Superior temporal gyrus (tissue), 1 donor: ENCODE data around the gene ISG20.
"Not testable (repeated sequence)": the region's sequence is repeated elsewhere in the genome, so short reads cannot be mapped to it uniquely, and the experiment has no call there.

Experiments used
- DNase-seq: peaks from one replicate; pipeline ENCODE4 v3.0.0-alpha.2; 2016; ENCODE audit errors: extremely low spot score

ISG20 gene

DNA sequence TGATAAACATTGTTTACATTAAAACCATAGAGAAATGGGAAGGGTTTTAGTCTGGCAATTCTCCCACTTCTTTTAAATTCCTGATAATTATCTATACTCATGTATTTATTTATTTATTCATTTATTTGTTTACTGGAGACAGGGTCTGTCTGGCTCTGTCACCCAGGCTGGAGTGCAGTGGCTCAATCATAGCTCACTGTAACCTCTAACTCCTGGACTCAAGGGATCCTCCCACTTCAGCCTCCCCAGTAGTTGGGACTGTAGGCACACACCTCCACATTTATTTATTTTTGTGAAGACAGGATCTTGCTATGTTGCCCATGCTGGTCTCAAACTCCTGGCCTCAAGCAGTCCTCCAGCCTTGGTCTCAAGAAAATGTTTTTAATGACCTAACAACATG lies 20.1 kb upstream of the ISG20 start:
- no peak for DNase-seq

DNA sequence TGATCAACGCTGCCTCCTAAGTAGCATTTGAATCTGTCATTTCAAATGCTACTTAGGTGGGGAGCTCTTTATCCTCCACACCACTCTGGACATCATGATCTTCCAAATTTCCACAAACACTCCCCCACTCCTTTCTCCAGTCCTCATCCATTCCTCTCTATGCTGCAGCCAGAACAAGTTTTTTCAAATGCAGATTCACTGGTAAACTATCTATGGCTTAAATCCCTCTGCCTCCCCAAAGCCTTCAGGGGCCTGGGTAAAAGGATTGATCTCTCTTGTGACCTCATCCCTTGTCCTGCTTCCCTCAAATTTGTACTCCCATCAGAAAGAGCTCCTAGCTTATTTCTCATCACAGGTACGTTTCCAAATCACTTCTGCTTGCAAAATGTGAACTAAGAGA lies 19.0 kb upstream of the ISG20 start:
- DNase-seq = no peak

DNA sequence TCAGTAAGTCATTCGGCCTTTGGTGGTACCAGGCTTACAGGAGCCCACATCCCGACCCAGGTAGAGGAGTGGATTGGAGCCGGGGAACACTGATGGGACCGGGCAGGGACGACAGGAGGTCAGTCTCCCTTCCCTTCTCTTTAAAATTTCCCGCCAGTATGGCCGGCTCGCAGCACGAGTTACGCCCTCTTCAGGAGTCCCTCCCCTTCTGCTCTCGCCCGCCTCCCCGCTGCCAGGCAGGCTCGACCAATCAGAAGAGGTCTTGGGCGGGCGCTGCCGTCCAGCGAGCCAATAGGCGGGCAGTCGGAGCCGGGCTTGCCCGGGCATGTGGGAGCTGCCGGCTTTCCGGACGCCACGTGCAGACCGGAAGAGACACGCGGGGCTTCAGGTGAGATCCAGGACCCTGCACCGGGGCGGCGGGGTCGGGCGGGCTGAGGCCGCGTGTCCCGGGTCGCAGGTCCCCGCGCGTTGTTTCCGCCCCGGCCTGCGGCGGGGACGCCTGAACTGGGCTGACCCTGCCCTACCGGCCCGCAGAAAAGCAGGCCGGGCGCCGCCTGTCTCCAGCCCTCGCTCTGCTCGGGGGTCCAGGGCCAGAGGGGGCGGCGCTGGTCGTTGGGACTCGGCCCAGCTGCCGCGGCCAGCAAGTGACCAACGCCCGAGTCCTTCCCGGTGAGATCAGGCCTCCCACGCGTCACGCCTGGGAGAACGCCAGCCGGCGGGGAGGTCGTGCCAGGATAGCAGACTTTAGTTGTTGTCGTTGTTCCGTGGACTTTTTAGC lies 17.6 kb upstream of the ISG20 start, which contains the start of gene AEN:
AEN (plus strand) TSS at position 346 of the 778 bp plus-strand sequence. CDS start 4,870 bp downstream, outside the sequence.
- peak; percentile 97 for DNase-seq

DNA sequence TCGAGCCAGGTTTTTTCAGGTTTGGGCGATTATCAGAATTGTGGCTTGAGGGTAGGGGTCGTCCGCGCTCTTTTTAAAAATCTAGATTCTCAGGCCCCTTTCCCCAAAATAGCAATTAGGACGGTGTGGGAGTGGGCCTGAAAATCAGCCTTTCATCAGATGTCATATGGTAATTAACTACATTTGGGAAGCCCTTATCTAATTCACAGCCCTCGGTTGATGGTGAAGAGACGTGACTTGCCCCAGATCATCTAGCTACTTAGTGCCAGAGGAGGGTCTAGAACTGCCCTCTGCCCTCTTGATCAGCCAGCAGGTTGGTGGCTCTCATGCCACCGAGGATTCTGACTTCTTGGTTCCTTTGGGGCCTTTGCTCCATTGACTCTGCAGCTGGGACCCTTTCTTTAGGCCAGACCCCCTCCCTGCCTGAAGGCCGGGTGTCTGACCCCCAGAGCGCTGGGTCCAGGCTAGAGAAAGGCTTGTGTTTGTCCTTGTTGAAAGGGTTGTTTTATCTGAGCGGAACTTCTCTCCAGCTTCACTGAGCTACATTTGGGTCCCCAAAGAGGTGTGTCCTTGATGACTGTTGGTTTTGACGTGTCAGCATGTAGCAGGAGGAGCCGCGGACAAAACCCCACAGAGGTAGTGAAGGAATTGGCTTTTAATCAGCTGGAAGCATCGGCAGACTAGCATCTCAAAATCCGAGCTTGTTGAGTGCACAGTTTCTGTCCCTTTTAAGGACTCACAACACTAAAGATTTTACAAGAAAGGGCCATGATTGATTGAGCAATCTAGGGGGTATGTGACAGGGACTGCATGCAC lies 16.8 kb upstream of the ISG20 start:
- DNase-seq = no peak

DNA sequence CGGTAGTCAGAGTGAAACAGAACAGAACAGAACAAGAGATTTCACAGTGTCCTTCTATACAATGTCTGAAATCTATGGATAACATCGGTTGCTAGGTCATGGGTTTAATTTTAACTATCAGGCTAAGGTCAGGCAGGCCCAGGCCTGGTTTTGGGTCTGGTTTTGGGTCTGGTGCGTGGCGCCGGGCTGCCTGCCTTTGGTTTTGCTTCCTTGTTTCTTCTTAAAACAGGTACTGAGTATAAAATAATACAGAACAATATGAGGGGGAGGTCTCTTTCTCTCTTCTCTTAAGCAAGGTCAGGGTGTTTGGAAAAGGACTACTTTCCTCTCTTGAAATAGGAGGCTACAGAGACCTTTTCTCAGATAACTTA lies 16.2 kb upstream of the ISG20 start:
- no peak for DNase-seq

DNA sequence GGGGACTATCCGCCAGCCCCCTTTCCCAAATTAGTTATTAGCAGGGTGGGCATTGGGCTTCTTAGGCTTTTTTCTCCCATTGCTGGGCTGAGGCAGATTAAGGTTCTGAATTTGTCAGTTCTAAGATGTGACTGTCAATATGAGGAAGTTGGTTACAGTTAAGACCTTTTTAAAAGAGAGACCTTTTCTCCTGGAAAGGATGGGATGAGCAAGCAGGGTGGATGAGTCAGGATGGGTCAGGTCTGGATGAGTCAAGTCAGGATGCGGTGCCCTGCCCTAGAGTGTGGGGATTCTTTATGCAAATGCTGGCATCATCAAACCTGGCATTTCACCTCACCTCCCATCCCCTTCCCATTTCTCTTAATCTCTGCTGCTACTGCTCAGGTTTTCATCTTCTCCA lies 15.8 kb upstream of the ISG20 start:
- no peak for DNase-seq

DNA sequence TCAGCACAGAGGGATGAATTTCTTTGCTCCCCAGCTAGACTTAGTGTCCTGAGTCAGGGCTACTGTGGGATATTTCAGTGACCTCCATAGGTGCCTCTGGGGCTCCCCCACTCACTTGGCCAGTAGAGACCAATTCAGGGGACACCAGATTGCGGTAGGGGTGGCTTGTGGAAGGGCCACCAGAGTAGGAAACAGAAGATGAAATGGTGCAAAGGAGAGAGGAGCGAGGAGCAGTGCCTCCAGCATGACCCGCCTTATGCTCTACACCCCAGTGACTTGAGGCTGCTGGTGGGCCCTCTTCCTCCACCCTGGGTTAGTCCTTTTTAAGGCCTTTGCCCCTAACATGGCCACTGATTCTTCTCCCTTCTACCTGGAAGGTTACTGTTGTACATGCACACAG lies 15.2 kb upstream of the ISG20 start:
- DNase-seq = no peak

DNA sequence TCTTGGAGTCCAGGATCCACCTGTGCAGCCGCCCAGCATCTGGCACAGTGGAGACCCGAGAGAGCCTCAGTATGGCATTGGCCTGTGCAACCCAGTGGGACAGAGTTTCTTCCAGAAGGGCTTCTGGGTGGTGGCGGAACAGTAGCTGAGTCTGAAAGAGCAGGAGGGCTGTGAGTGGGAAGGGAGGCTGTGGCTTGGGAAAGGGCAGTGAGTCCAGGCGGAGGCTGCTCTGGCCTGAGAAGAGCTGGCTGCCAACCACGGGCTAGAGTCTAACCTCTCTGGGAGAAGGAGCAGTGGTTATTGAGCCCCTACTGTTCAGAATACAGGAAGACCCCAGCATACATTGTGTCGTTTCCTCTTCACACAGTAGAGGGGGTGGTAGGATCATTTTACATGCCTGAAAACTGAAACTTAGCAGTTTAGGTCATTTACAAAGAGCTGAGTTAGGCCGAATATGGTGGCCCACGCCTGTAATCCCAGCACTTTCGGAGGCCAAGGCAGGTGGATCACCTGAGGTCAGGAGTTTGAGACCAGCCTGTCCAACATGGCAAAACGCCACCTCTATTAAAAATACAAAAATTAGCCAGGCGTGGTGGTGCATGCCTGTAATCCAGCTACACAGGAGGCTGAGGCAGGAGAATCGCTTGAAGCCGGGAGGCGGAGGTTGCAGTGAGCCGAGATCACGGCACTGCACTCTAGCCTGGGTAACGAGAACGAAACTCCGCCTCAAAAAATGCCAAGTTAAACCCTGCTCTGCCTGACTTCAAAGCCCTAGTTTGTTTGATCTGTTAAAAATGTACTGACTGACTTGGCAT lies 14.5 kb upstream of the ISG20 start:
- peak; percentile 67 for DNase-seq

DNA sequence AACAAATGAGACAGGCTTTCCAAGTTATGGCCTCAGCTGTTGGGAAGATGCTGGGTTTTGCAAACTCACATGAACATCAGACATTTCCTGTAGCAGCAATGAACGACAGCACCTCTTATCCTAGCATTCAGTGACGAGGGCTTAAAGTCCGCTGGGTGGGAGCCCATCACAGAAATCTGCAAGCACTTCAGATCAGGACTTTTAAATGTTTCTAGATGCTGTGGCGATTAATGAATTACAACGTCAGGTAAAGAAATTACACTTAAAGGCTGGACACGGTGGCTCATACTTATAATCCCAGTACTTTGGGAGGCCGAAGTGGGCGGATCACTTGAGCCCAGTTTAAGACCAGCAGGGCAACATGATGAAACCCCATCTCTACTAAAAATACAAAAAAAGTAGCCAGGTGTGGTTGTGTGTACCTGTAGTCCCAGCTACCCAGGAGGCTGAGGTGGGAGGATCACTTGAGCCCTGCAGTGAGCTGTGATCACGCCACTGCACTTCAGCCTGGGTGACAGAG lies 13.8 kb upstream of the ISG20 start:
- no peak for DNase-seq

DNA sequence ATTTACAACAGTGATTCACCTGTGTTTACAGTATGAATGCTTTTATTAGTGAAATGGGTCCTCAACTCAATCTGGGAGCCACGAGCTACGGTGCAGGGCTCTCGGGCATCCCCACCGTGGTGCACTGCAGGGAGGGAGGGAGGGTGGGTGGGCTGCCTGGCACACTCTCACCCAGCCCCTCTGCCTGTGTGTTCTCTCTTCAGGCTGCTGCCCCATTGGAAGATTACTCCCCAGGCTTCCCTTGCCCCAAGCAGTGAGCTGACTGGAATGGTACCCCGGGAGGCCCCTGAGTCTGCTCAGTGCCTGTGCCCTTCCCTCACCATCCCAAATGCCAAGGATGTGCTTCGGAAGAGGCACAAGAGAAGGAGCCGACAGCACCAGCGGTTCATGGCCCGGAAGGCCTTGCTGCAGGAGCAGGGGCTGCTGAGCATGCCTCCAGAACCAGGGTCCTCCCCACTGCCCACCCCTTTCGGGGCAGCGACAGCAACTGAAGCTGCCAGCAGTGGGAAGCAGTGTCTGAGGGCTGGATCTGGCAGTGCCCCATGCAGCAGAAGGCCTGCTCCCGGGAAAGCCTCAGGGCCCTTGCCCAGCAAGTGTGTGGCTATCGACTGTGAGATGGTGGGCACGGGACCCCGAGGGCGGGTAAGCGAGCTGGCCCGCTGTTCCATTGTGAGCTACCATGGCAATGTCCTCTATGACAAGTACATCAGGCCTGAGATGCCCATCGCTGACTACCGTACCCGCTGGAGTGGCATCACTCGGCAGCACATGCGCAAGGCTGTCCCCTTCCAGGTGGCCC lies 12.7 kb upstream of the ISG20 start:
- DNase-seq = no peak

DNA sequence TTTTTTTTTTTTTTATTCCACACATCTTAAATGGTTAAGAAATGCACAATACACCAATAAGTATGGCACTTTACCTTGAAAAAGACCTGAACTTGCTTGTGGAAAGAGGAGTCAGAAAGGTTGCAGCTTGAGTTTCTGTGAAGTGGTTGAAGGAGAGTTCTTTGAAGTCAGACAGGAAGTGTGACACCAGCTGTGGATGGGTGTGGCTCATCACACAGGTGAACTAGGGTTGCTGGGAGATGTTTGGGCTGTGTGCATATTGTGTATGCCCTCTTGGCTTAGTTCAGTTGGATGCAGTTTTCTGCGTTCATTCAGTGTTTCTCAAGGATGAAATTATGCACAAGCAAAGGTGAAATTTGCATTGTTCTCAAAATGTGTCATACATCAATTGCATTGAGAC lies 11.4 kb upstream of the ISG20 start:
- no peak for DNase-seq

DNA sequence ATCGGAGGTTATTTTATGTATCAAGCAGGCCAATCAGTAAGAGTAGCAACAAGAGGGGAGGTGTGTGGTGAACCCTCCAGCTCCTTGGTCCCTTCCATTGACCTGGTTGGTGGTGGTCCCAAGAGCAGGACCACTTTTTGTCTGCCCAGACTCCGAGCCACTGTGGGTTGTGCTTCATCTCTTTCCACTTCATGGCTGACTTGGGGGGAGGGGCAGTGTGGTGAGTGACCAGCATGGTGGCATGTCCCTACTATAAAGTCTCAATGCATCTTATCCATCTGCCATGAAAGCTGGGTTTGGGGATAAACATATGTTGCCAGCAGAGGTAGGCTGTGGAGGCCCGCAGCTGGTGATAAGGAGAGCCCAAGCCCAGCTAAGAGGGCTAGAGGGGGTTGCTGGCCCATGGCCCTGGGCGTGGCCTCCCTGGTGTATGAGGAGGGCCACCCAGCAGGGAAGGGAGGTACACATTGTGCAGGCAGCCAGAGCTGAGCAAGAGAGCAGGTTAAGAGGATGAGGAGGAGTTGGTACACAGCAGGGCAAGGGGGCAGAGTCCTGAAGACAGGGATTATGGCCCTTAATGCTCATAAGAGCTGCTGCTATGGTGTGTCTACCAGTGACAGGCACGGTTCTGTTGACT lies 10.7 kb upstream of the ISG20 start:
- no peak for DNase-seq

DNA sequence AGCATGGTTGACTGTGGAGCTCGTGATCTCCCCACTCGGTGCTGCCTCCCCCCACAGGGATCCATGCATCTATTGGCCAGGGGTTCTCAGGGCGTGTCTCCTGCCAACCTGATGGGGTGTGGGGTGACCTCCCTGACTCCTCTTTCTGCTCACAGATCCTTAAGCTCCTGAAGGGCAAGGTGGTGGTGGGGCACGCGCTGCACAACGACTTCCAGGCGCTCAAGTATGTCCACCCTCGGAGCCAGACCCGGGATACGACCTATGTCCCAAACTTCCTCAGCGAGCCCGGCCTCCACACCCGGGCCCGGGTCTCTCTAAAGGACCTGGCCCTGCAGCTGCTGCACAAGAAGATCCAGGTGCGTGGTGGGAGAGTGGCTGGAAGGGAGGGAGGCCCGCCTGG lies 9.7 kb upstream of the ISG20 start:
- no peak for DNase-seq

DNA sequence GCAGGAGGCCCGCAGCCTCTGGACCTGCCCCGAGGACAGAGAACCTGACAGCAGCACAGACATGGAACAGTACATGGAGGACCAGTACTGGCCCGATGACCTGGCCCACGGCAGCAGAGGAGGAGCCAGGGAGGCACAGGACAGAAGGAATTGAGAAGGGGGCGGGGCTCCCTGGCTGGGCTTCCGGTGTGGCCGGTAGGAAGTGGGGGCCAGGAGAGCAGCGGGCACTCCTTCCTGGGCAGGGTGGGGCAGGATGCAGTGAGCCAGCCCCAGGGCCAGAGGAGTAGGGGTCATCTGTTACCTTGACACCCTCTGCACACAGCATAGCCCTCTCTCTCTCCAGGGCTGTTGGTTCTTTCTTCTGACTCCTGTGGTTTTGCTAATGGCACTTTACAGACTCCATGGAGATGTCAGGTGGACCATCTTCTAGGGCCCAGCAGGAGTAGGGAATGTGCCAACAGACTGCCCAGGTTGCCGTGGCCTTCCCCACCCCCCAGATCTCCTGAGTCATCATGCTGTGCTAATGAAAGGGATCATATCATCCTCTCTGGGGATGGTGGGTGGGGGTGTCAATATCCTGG lies 8.6 kb upstream of the ISG20 start:
- DNase-seq = no peak

DNA sequence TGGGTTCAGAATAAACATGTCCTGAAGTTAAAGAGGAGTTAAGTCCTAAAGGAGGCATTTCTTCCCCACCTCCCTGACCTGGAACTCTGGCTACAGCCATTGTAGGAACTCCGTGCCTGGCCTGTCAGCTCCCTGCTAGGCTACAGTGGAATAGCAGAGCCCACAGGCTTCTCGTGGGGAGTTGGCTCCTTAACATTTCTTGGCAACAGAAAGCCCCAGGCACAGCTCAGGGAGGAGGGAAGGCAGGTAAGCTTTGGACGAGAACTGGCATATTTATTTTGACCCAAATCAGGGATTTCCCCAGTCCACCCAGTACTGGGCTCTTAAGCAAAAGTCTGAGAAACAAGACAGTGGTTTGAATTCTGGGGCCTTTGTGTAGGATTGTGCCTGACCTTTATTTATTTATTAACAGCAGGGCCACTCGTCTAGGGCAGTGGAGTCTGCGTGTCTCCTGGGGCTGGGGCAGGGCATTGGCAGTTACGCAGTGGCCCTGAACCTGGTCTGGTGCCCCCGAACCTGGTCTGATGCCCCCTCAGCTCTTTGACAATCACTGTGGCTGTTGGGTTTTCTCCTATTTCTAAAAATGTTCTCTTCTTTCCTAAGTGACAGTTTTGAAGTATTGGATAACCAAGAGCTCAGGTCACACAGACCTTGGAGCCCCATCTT lies 7.9 kb upstream of the ISG20 start:
- no peak for DNase-seq

DNA sequence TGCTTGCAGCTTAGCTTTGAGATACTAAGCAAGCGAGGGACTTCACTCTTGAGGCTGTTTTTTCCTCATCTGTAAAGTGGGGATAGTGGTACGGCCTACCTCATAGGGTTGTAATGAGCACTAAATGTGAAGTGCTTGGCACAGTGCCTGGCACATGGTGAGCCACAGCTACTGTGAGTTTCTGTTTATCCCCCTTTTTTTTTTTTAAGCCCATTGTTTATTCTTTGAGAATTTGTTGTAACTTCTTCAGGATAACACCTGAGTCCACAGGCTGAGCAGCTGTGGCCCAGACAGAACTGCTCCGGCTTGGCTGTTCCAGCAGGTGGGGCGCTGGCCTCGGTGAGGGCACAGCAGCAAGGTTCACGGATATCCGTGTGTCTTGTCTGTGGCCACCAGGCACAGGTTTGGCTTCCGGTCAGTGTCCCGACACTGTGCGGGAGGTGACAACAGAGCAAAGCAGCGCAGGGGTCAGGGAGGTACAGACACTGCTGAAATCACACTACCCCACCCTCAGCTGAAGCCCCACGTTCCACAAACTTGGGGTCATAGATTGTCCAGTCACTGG lies 7.3 kb upstream of the ISG20 start:
- DNase-seq = no peak

DNA sequence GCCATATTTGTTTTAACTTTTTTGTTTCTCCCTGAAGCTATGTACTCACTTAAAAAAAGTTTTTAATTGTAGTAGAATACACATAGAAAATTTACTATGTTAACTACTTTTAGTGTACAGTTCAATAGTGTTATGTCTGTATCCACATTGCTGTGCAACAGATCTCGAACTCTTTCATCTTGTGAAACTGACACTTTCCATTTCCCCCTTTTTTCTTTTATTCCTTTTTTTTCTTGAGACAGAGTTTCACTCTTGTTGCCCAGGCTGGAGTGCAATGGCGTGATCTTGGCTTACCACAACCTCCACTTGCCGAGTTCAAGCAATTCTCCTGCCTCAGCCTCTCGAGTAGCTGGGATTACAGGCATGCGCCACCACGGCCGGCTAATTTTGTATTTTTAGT lies 6.0 kb upstream of the ISG20 start:
- DNase-seq = not testable (repeated sequence)

DNA sequence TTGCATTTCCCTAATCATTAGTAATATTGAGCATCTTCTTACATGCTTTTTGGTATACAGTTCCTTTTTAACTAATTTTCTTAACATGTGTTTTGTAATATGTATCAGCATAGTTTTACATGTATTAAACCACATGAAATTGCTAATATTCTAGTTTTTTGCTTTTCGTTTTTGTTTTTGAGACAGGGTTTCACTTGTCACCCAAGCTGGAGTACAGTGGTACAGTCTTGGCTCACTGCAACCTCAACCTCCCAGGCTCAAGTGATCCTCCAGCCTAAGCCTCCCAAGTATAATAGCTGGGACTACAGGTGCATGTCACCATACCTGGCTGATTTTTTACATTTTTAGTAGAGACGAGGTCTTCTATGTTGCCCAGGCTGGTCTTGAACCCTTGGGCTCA lies 4.4 kb upstream of the ISG20 start:
- no peak for DNase-seq

DNA sequence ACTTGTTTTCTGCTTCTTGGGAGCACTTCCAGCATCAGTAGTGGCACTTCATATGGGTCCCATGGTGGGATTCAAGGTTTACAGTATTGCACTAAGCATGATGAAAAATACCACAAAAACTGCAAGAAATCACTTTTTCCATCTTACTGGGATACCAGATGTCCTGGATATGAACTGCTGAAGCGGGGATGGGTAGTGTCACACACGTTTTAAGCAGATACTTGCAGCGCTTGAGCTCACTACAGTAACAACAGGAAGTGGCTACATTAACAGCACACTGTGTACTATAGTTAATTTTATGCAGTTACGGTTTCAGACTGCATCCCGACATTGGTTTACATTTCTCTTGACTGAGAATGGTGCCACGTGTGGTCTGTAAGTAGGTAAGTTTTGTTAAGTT lies 3.5 kb upstream of the ISG20 start:
- no peak for DNase-seq

DNA sequence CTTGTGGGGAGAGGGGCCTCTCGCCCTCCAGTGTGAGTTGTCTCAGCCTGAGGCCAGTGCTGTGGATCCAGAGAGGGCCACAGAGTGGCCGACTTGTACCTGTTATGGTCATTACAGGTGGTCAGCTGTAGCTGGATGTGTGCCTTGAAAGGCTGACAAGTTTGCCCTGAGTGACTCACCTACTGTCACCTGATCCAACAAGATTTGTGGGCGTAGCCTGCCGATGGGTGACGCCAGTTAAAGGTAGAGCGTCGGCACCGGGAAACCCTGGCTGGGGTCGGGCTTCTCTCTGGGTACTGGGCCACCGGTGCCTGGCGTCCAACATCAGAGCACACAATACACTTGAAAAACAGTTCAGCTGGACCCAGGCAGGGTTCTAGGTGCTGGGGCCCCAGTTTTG lies 2.8 kb upstream of the ISG20 start:
- DNase-seq = no peak
